ENCODE measurements around the gene KCNH5. TPM values are rescaled to one million over a fixed set of nuclear protein-coding genes. Genes with fewer than 3 reads are reported as not detected.

The KCNH5 gene
- total RNA-seq, 4 donors from 2014 or later, result under 0.01 to 0.23 (median 0.12) TPM

DNA sequence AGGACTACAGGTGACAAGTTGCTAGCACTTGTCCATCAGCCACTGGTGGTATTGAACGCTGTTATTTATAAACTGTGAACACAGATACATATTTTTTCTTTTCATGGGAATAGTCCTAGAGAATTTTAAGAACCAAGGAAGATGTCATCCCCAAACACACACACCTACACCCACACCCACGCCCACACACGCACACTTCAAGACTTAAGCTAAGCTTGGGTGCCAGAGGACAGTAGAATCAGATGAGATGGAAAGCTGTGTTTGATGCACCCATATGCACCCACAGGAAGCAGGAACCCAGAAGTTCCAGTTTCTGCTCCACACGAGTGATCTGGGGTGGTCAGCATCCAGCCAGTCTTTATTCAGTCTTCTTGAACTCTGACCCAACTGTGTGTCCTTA, 348.3 kb downstream of the KCNH5 start:
- WGBS, result 90% methylated on average over 4 of the region's 4 CpGs
- intact Hi-C loops (cut with DNase I), result no loop called here

DNA sequence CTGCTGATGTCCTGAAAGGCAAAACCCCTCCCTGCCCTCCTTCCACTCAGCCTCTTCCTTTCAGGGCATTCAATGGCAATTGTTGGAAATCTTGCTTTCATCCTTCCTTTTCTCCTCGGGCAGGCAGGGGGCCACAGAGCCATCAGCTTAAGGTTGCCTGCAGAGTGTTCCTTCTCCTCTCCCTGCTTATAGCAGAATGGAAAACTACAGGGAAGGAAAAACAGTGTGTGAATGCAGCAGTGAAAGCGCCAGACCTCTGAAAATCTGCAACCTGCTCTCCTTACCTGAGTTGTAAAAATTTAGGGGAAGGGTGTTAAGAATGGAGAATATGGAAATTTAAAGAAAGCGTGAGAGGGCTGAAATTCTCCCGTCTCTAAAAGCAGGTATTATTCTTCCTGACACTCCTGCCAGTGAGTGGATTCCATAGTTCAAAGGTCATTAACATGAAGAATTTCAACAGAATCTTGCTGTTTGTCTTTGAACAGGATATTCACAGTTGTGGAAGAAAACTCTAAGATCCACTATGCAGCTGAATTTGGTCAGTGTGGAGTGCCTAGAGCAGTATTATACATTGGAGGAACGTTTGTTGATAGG, 348.8 kb downstream of the KCNH5 start:
- 31% methylated on average over 5 of the region's 5 CpGs for WGBS
- TF ChIP-seq, protein P1, sequence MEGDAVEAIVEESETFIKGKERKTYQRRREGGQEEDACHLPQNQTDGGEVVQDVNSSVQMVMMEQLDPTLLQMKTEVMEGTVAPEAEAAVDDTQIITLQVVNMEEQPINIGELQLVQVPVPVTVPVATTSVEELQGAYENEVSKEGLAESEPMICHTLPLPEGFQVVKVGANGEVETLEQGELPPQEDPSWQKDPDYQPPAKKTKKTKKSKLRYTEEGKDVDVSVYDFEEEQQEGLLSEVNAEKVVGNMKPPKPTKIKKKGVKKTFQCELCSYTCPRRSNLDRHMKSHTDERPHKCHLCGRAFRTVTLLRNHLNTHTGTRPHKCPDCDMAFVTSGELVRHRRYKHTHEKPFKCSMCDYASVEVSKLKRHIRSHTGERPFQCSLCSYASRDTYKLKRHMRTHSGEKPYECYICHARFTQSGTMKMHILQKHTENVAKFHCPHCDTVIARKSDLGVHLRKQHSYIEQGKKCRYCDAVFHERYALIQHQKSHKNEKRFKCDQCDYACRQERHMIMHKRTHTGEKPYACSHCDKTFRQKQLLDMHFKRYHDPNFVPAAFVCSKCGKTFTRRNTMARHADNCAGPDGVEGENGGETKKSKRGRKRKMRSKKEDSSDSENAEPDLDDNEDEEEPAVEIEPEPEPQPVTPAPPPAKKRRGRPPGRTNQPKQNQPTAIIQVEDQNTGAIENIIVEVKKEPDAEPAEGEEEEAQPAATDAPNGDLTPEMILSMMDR (IDR thresholded peaks at IDR 0.05), result no peak
- TF ChIP-seq EP300 (IDR thresholded peaks at IDR 0.05) (no peak), POLR2A (IDR thresholded peaks at IDR 0.05; ENCODE audit: low read depth) (no peak), POLR2AphosphoS5 (IDR thresholded peaks at IDR 0.05) (no peak)
- no peak overlapping the region for H3K27ac ChIP-seq (replicated peaks in 1 of 4)
- peaks cover 0 to 18% (median 1%) of the 10 kb centered on the region in 4 donors for H3K4me1 ChIP-seq
- no peaks in the 10 kb centered on the region for H3K9me3 ChIP-seq
- no peaks in the 10 kb centered on the region for H3K27me3 ChIP-seq
- no peak overlapping the region for H3K4me3 ChIP-seq
- no peaks in the 10 kb centered on the region for H3K36me3 ChIP-seq
- intact Hi-C loops (cut with DNase I), result no loop called here
- DNase-seq (ENCODE audit: extremely low spot score), result no peak

More for the DNA sequence above, 348.3 kb downstream of the KCNH5 start:
- TF ChIP-seq POLR2A (IDR thresholded peaks at IDR 0.05; ENCODE audit: low read depth), result no peak
- TF ChIP-seq POLR2AphosphoS5 (IDR thresholded peaks at IDR 0.05), result no peak
- TF ChIP-seq, protein P1 (IDR thresholded peaks at IDR 0.05), result no peak
- TF ChIP-seq EP300 (IDR thresholded peaks at IDR 0.05), result no peak
- no peak for DNase-seq (ENCODE audit: extremely low spot score)
- H3K36me3 ChIP-seq, result no peaks in the 10 kb centered on the region
- no peaks in the 10 kb centered on the region for H3K27me3 ChIP-seq
- no peaks in the 10 kb centered on the region for H3K9me3 ChIP-seq
- no peak overlapping the region for H3K27ac ChIP-seq (replicated peaks in 1 of 4)
- H3K4me1 ChIP-seq, result peaks cover 0 to 13% (median under 1%) of the 10 kb centered on the region in 4 donors
- no peak overlapping the region for H3K4me3 ChIP-seq

DNA sequence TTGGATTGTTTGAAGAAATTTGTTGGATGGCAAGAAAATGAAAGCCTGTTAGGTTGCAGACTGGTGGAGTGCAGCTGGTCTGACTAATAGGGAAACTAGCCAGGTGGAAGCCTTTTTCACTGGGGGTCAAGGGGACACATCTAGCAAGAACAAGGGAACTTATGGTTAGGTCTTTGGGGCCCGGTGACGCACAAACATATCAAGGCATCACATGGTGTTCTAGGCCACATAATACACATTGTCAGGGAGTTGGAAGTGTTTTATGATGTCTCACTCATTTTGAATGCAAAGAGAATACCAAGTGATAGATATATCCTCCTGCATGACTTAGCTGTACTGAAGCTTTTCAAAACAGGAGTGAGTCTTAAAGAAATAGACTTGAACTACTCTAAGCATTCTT, 351.2 kb downstream of the KCNH5 start:
- H3K4me3 ChIP-seq, result no peak overlapping the region
- no peak for DNase-seq (ENCODE audit: extremely low spot score)
- no peaks in the 10 kb centered on the region for H3K9me3 ChIP-seq
- intact Hi-C loops (cut with DNase I), result no loop called here
- no peak overlapping the region for H3K27ac ChIP-seq (replicated peaks in 1 of 4)
- TF ChIP-seq EP300 (IDR thresholded peaks at IDR 0.05) (no peak), POLR2A (IDR thresholded peaks at IDR 0.05; ENCODE audit: low read depth) (no peak), POLR2AphosphoS5 (IDR thresholded peaks at IDR 0.05) (no peak)
- TF ChIP-seq, protein P1 (IDR thresholded peaks at IDR 0.05), result no peak
- no peaks in the 10 kb centered on the region for H3K36me3 ChIP-seq
- peaks cover 0 to 18% (median 1%) of the 10 kb centered on the region in 4 donors for H3K4me1 ChIP-seq
- WGBS, result 77% methylated on average over 2 of the region's 2 CpGs
- H3K27me3 ChIP-seq, result no peaks in the 10 kb centered on the region

DNA sequence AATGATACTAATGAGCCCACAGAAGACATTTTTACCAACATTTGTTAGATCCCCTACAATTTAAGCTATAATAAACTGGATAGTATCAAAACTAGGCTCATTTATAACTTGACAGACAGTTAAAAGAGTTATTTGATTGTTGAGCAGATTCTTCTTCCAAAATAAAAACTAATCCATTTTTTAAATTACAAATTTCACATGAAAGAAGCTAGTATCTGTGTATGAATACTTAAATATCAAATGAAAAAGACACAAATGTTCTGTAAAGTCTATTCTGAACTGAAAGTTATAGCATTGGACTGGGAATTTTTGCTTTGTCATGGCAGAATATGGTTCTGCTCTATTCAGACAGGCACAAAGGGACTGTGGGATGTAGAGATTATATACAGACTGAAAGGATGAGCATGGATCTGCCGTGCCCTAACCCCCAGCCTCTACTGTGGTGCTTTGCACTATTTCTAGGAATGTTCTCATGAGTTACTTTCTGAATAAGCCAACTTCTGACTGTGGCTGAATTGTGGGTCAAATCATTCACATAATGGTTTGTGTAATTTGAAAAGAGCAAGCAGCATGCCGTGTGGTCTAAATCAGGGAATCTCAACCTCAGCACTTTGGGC, 352.7 kb downstream of the KCNH5 start:
- peak overlapping the region; percentile 25 to 71 (median 54) for H3K27ac ChIP-seq (replicated peaks in 1 of 4)
- 80% methylated on average over 2 of the region's 2 CpGs for WGBS
- TF ChIP-seq, protein P1 (IDR thresholded peaks at IDR 0.05), result no peak
- TF ChIP-seq POLR2AphosphoS5 (IDR thresholded peaks at IDR 0.05) (no peak), POLR2A (IDR thresholded peaks at IDR 0.05; ENCODE audit: low read depth) (no peak), EP300 (IDR thresholded peaks at IDR 0.05) (no peak)
- H3K27me3 ChIP-seq, result no peaks in the 10 kb centered on the region
- H3K9me3 ChIP-seq, result no peaks in the 10 kb centered on the region
- peaks cover 0 to 18% (median 1%) of the 10 kb centered on the region in 4 donors for H3K4me1 ChIP-seq
- intact Hi-C loops (cut with DNase I), result no loop called here
- no peak overlapping the region for H3K4me3 ChIP-seq
- H3K36me3 ChIP-seq, result no peaks in the 10 kb centered on the region
- no peak for DNase-seq (ENCODE audit: extremely low spot score)
